Mucosa of descending colon (tissue), 3 donors: Measurements from ENCODE around the gene UGP2. TPM values are rescaled to one million over a fixed set of nuclear protein-coding genes. Genes with fewer than 3 reads are reported as not detected.

Experiments used
- ATAC-seq: fragments of 200-7000 bp; cut with Tn5 transposase; one replicate; pipeline ENCODE4 v1.9.1; 2020; ENCODE audit warnings: mild to moderate bottlenecking, moderate library complexity
- DNase-seq, 3 donors: peaks; one replicate each; pipeline ENCODE4 v3.0.0-alpha.2; 2020
- H3K36me3 ChIP-seq: fragments of 200-600 bp; one replicate; pipeline ENCODE4 v1.8.0; 2021; ENCODE audit warnings: low read depth, mild to moderate bottlenecking
- H3K4me1 ChIP-seq: fragments of 200-600 bp; one replicate; pipeline ENCODE4 v1.8.0; 2021; ENCODE audit warnings: low read depth, mild to moderate bottlenecking
- H3K4me3 ChIP-seq: fragments of 200-600 bp; one replicate; pipeline ENCODE4 v1.8.0; 2021; ENCODE audit warnings: mild to moderate bottlenecking
- H3K9me3 ChIP-seq: fragments of 200-600 bp; one replicate; pipeline ENCODE4 v1.8.0; 2021; ENCODE audit warnings: mild to moderate bottlenecking
- intact Hi-C, 2 donors: fragments of 100-400 bp; cut with DNase I in 1 of 2; cut with micrococcal nuclease in 1 of 2; formaldehyde crosslinking; loops; one replicate each; pipeline versions ENCODE4 v1.11.0 to v1.11.1; 2022; cut with DNase I, micrococcal nuclease
- total RNA-seq, 3 donors: library from RNA; stranded (reverse); fragmentation: NEBNext Ultra II Directional in 2 of 3; extraction: Animal tissue kit (Norgen Biotek cat#: 25700) in 2 of 3; gene quantifications; one replicate each; pipeline versions ENCODE4 v1.2.1 to v1.2.4, GENCODE V29; 2021 to 2023
- TF ChIP-seq, protein P1 (sequence below): fragments of 200-600 bp; IDR thresholded peaks from one replicate; pipeline ENCODE4 v1.8.0; 2022; ENCODE audit warnings: antibody characterized with exemption, mild to moderate bottlenecking
- donor health status: DM: no; HTN: no; CAD: no; lungs with moderate emphysema.
- donor health status: DM: no; HTN: no; CAD: no.
- donor health status: DM: no; HTN: yes; CAD: no.

The UGP2 gene
- total RNA-seq, 3 donors from 2014 or later = 408 to 683 (median 538) TPM

DNA sequence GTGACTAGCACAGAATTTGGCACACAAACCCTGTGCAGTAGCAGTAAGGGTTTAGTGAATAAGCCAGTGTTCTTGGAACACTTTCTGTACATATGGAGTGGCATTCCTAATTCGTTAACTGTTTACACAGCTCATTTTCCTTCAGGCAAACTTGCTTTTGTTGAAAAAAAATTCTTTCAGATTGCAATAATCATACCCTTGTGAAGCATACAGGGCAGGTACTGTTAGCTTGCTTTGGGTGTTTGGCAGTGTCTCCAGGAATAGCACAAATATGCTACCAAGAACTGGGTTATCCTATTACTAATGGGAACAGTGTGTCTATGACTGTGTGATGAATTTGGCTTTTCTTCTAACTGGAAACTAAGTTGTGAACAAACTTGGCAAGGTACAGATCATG is 33.4 kb downstream of the UGP2 start:
- TF ChIP-seq, protein P1, sequence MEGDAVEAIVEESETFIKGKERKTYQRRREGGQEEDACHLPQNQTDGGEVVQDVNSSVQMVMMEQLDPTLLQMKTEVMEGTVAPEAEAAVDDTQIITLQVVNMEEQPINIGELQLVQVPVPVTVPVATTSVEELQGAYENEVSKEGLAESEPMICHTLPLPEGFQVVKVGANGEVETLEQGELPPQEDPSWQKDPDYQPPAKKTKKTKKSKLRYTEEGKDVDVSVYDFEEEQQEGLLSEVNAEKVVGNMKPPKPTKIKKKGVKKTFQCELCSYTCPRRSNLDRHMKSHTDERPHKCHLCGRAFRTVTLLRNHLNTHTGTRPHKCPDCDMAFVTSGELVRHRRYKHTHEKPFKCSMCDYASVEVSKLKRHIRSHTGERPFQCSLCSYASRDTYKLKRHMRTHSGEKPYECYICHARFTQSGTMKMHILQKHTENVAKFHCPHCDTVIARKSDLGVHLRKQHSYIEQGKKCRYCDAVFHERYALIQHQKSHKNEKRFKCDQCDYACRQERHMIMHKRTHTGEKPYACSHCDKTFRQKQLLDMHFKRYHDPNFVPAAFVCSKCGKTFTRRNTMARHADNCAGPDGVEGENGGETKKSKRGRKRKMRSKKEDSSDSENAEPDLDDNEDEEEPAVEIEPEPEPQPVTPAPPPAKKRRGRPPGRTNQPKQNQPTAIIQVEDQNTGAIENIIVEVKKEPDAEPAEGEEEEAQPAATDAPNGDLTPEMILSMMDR = no peak
- intact Hi-C loops = no loop called here
- Histone ChIP-seq H3K36me3 (no peaks in the 10 kb centered on the region), H3K4me1 (no peaks in the 10 kb centered on the region), H3K9me3 (no peaks in the 10 kb centered on the region), H3K4me3 (no peak overlapping the region)
- no peak for DNase-seq
- ATAC-seq = no peak

DNA sequence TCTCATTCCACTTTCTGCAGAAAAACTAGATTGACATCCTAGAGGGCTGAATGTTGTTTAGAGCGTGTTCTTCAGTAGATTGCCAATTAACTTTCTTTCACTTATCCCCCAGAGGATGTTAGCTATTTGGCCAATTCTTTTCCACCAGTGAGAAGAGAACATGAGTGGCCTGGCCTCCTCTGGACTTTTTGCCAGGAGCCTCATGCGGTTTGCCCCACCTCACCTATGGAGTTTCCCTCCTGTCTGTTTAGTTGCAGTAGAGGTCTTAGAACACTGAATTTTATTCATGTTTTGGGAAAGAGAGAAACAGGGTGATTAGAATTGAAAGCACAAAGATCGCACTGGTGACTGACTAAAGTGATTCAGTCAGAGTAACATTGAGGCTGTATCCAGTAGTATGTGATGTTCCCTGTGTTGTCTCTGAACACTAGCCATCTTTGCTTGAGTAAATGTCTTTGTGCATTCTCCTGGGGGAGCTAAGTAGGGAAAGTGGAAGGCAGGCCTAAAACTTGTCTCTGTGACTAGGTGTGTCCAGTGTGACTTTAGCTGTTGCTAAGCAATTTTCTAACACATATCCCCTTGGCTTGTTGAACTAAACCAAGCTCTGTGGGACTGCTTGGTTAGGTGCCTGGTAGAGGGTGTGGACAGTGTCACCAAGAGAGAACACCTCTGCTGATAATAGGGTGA is 34.0 kb downstream of the UGP2 start:
- no peak for DNase-seq
- peak; percentile 60 for ATAC-seq
- intact Hi-C loops = no loop called here
- TF ChIP-seq, protein P1 = no peak
- no peaks in the 10 kb centered on the region for H3K36me3 ChIP-seq
- no peaks in the 10 kb centered on the region for H3K9me3 ChIP-seq
- H3K4me1 ChIP-seq = no peaks in the 10 kb centered on the region
- no peak overlapping the region for H3K4me3 ChIP-seq

DNA sequence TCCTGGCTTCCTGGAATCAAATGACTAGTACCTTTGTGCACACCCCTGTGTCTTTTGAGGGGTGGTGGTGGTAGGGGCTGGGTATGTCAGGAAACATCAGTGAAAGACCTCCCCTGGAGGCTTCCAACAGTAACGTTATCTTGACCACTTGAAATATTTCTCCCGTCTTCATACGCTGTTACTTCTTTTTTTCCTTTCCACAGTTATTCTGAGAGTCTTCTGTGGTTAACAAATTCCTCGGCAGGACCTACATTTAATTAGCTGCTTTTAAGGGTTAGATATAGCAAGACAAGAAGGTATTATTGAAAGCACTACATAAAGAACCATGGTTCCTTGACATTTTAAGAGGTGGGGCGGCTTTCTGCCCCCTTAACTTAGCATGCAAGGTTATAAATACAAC is 34.6 kb downstream of the UGP2 start:
- no peaks in the 10 kb centered on the region for H3K9me3 ChIP-seq
- no peaks in the 10 kb centered on the region for H3K4me1 ChIP-seq
- H3K36me3 ChIP-seq = no peaks in the 10 kb centered on the region
- ATAC-seq (no peak), DNase-seq (no peak)
- TF ChIP-seq, protein P1 = no peak
- intact Hi-C loops = no loop called here
- no peak overlapping the region for H3K4me3 ChIP-seq

DNA sequence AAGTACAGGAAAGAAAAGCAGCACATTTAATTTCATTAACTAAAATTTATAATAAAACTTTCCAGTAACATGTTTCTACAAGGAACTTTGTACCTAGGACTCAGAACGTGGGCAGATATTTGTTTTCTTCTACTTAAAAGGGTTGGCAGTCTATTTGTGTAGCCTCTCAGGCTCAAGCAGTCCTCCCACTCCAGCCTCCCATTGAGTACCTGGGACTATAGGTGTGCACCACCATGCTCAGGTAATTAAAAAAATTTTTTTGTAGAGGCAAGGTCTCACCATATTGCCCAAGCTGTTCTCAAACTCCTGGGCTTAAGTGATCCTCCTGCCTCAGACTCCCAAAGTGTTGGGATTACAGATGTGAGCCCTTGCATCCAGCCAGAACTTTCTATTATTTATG is 36.8 kb downstream of the UGP2 start:
- TF ChIP-seq, protein P1 = no peak
- no peaks in the 10 kb centered on the region for H3K36me3 ChIP-seq
- no peak for DNase-seq
- intact Hi-C loops = no loop called here
- no peak for ATAC-seq
- no peak overlapping the region for H3K4me3 ChIP-seq
- no peaks in the 10 kb centered on the region for H3K9me3 ChIP-seq
- no peaks in the 10 kb centered on the region for H3K4me1 ChIP-seq

DNA sequence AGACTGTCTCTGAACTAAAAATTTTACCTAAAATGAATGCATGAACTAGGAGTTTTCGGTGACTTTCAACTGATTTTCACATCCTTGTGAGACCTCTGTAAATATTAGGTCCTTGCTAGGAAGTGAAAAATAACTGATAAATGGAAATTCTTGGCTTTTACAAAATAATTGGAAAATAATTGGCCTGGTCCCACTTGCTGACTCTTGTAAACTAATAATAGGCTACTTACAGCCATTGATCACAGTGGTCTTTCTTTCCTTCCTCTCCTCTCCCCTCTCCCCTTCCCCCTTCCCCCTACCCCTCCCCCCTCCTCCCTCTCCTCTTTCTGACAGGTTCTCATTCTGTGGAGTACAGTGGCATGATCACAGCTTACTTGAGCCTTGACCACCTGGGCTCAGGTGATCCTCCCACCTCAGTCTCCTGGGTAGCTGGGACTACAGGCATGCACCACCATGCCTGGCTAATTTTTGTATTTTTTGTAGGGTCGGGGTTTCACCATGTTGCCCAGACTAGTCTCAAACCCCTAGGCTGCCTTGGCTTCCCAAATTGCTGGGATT is 38.3 kb downstream of the UGP2 start:
- ATAC-seq (no peak), DNase-seq (no peak)
- Histone ChIP-seq H3K36me3 (no peaks in the 10 kb centered on the region), H3K4me3 (no peak overlapping the region), H3K9me3 (no peaks in the 10 kb centered on the region), H3K4me1 (no peaks in the 10 kb centered on the region)
- intact Hi-C loops = no loop called here
- TF ChIP-seq, protein P1 = no peak
